Fibroblast of pulmonary artery (primary cell): Measurements from ENCODE around the gene EEPD1.
A peak's percentile ranks its signal among the peaks of the same experiment; 100 is the strongest.
"Not testable (repeated sequence)": the region's sequence is repeated elsewhere in the genome, so short reads cannot be mapped to it uniquely, and the experiment has no call there.

Experiments
- DNase-seq: peaks from one replicate; pipeline ENCODE4 v3.0.0-alpha.2; 2010; ENCODE audit warnings: low read depth
- H3K4me3 ChIP-seq: replicated peaks from 2 replicates; pipeline ENCODE4 v1.5.1; 2011; ENCODE audit warnings: low read depth, mild to moderate bottlenecking, control low read depth, low read length, moderate library complexity
- CTCF ChIP-seq: IDR thresholded peaks from 2 replicates; pipeline ENCODE4 v1.5.1; 2011; ENCODE audit warnings: mild to moderate bottlenecking, control low read depth, low read length, inconsistent platforms; ENCODE audit errors: missing control alignments

Gene EEPD1

GRCh38 chr7:36119005-36119706 lies 33.9 kb upstream of the EEPD1 start:
- no peak overlapping the region for H3K4me3 ChIP-seq
- peak; percentile 99 for DNase-seq
- TF ChIP-seq CTCF: no peak

GRCh38 chr7:36119983-36120646 lies 32.9 kb upstream of the EEPD1 start:
- DNase-seq, H3K4me3 ChIP-seq: not testable (repeated sequence)

GRCh38 chr7:36125630-36126029 lies 27.4 kb upstream of the EEPD1 start:
- H3K4me3 ChIP-seq, DNase-seq: not testable (repeated sequence)

GRCh38 chr7:36127075-36127740 lies 25.8 kb upstream of the EEPD1 start:
- peak; percentile 37 for TF ChIP-seq CTCF

GRCh38 chr7:36128448-36129047 lies 24.5 kb upstream of the EEPD1 start:
- H3K4me3 ChIP-seq: no peak overlapping the region
- peak; percentile 86 for DNase-seq

More at GRCh38 chr7:36127075-36127740, 25.8 kb upstream of the EEPD1 start:
- DNase-seq: peak; percentile 24
- no peak overlapping the region for H3K4me3 ChIP-seq

GRCh38 chr7:36129048-36129534 lies 24.0 kb upstream of the EEPD1 start:
- H3K4me3 ChIP-seq: no peak overlapping the region
- DNase-seq: peak; percentile 70
- no peak for TF ChIP-seq CTCF

More at GRCh38 chr7:36128448-36129047, 24.5 kb upstream of the EEPD1 start:
- TF ChIP-seq CTCF: peak; percentile 74

GRCh38 chr7:36130236-36130945 lies 22.7 kb upstream of the EEPD1 start:
- TF ChIP-seq CTCF: no peak
- no peak overlapping the region for H3K4me3 ChIP-seq
- no peak for DNase-seq
